Liver (tissue), 9 donors: ENCODE measurements around the gene ANKRD16. TPM values are rescaled to one million over a fixed set of nuclear protein-coding genes. Genes with fewer than 3 reads are reported as not detected.

ENCODE experiments used
- DNase-seq: peaks from one replicate; pipeline ENCODE4 v3.0.0-alpha.2; 2017; ENCODE audit warnings: low spot score
- H3K27ac ChIP-seq, 2 donors: one replicate each; pipeline ENCODE4 v1.7.0; 2013; ENCODE audit warnings: inconsistent platforms in 2 of 2, low read length in 2 of 2, control low read depth in 1 of 2, low read depth in 1 of 2, mild to moderate bottlenecking in 1 of 2
- H3K27me3 ChIP-seq, 4 donors: one replicate each; pipeline versions ENCODE4 v1.6.1 to v1.7.0; 2013; ENCODE audit warnings: low read length in 3 of 4, inconsistent platforms in 1 of 4, mild to moderate bottlenecking in 1 of 4, moderate library complexity in 1 of 4; ENCODE audit not compliant: control insufficient read depth in 4 of 4, insufficient read depth in 4 of 4
- H3K36me3 ChIP-seq, 4 donors: one replicate each; pipeline versions ENCODE4 v1.6.1 to v1.7.0; 2013; ENCODE audit warnings: low read length in 3 of 4, mild to moderate bottlenecking in 3 of 4, low read depth in 1 of 4, moderate library complexity in 1 of 4; ENCODE audit not compliant: control insufficient read depth in 4 of 4, insufficient read depth in 3 of 4
- H3K4me1 ChIP-seq, 4 donors: one replicate each; pipeline versions ENCODE4 v1.6.1 to v1.7.0; 2013; ENCODE audit warnings: low read length in 3 of 4, mild to moderate bottlenecking in 3 of 4, moderate library complexity in 1 of 4; ENCODE audit not compliant: control insufficient read depth in 4 of 4, insufficient read depth in 4 of 4
- H3K4me3 ChIP-seq, 3 donors: one replicate each; pipeline versions ENCODE4 v1.6.1 to v1.7.0; 2013; ENCODE audit warnings: low read length in 3 of 3, control low read depth in 1 of 3, low read depth in 1 of 3, mild to moderate bottlenecking in 1 of 3
- H3K9ac ChIP-seq, 2 donors: one replicate each; pipeline ENCODE4 v1.7.0; 2013; ENCODE audit warnings: low read length in 2 of 2, mild to moderate bottlenecking in 2 of 2, moderate library complexity in 2 of 2, control low read depth in 1 of 2, low read depth in 1 of 2
- H3K9me3 ChIP-seq, 4 donors: one replicate each; pipeline versions ENCODE4 v1.6.1 to v1.7.0; 2013; ENCODE audit warnings: low read length in 3 of 4; ENCODE audit not compliant: control insufficient read depth in 4 of 4
- EGR1 ChIP-seq, 2 donors: IDR thresholded peaks; 2 replicates each; pipeline ENCODE4 v1.6.1; 2016 to 2018; ENCODE audit warnings: antibody characterized with exemption in 2 of 2, low read depth in 2 of 2
- FOXA1 ChIP-seq: IDR thresholded peaks from 2 replicates; pipeline ENCODE4 v1.6.1; 2016; ENCODE audit warnings: antibody characterized with exemption
- FOXA2 ChIP-seq: IDR thresholded peaks from 2 replicates; pipeline ENCODE4 v1.6.1; 2016; ENCODE audit warnings: antibody characterized with exemption
- GABPA ChIP-seq, 2 donors: IDR thresholded peaks in 1 of 2; conservative IDR thresholded peaks in 1 of 2; 2 replicates each; pipeline ENCODE4 v1.6.1; 2016; ENCODE audit warnings: antibody characterized with exemption in 2 of 2, mild to moderate bottlenecking in 1 of 2, moderate library complexity in 1 of 2
- HNF4A ChIP-seq, 2 donors: conservative IDR thresholded peaks; 2 replicates each; pipeline ENCODE4 v1.6.1; 2016; ENCODE audit warnings: antibody characterized with exemption in 2 of 2, mild to moderate bottlenecking in 2 of 2
- HNF4G ChIP-seq: IDR thresholded peaks from 2 replicates; pipeline ENCODE4 v1.6.1; 2016; ENCODE audit warnings: antibody characterized with exemption
- JUND ChIP-seq, 2 donors: IDR thresholded peaks; 2 replicates each; pipeline ENCODE4 v1.6.1; 2016; ENCODE audit warnings: antibody characterized with exemption in 2 of 2
- NR2F2 ChIP-seq: IDR thresholded peaks from 2 replicates; pipeline ENCODE4 v1.6.1; 2016; ENCODE audit warnings: antibody characterized with exemption
- RAD21 ChIP-seq, 2 donors: IDR thresholded peaks; 2 replicates each; pipeline ENCODE4 v1.6.1; 2016; ENCODE audit warnings: antibody characterized with exemption in 2 of 2, mild to moderate bottlenecking in 2 of 2
- RXRA ChIP-seq, 2 donors: IDR thresholded peaks; 2 replicates each; pipeline ENCODE4 v1.6.1; 2017 to 2018; ENCODE audit warnings: antibody characterized with exemption in 2 of 2, mild to moderate bottlenecking in 1 of 2
- SP1 ChIP-seq: IDR thresholded peaks from 2 replicates; pipeline ENCODE4 v1.6.1; 2018; ENCODE audit warnings: antibody characterized with exemption, mild to moderate bottlenecking
- TAF1 ChIP-seq: conservative IDR thresholded peaks from 2 replicates; pipeline ENCODE4 v1.6.1; 2016; ENCODE audit warnings: antibody characterized with exemption, mild to moderate bottlenecking
- YY1 ChIP-seq: IDR thresholded peaks from 2 replicates; pipeline ENCODE4 v1.6.1; 2016; ENCODE audit warnings: antibody characterized with exemption, mild to moderate bottlenecking
- WGBS: extraction: QIAGEN DNeasy Blood & Tissue Kit; methylation state at CpG from one replicate; pipeline ENCODE4 v1.1.7; 2013; 5-methylcytosine and 5-hydroxymethylcytosine counted together
- polyA plus RNA-seq, 2 donors: library from polyadenylated mRNA; stranded (reverse) in 1 of 2; unstranded in 1 of 2; fragments of 200-250 nt in 1 of 2; fragments of >200 nt in 1 of 2; fragmentation: Nextera tagmentation in 1 of 2; extraction: Ambion mirVana in 1 of 2; gene quantifications; one replicate each; pipeline versions ENCODE4 v1.2.1 to v1.2.3, GENCODE V29; 2013 to 2015
- total RNA-seq, 2 donors: library from RNA; depleted of rRNA; stranded (reverse); fragments of >200 nt; gene quantifications; one replicate each; pipeline ENCODE4 v1.2.3, GENCODE V29; 2014
- TF ChIP-seq, protein P1 (sequence below): IDR thresholded peaks from 2 replicates; pipeline ENCODE4 v1.6.1; 2016; ENCODE audit warnings: antibody characterized with exemption, mild to moderate bottlenecking
- TF ChIP-seq, protein P2 (sequence below): IDR thresholded peaks from 2 replicates; pipeline ENCODE4 v1.6.1; 2016; ENCODE audit warnings: antibody characterized with exemption
- TF ChIP-seq, protein P3 (sequence below): IDR thresholded peaks from 2 replicates; pipeline ENCODE4 v1.6.1; 2016; ENCODE audit warnings: antibody characterized with exemption
- TF ChIP-seq, protein P4 (sequence below): fragments of 150-350 bp; IDR thresholded peaks from 2 replicates; pipeline ENCODE4 v1.5.1; 2017; ENCODE audit warnings: improper control_type of control experiment, low read depth, low read length; ENCODE audit not compliant: missing input control
- TF ChIP-seq, protein P5 (sequence below): IDR thresholded peaks from 2 replicates; pipeline ENCODE4 v1.6.1; 2016; ENCODE audit warnings: antibody characterized with exemption
- donor health status: healthy.
- donor health status: healthy.
- donor health status: healthy.
- donor health status: healthy.
- donor health status: healthy.

ANKRD16 gene
- total and polyA plus RNA-seq, 4 donors = 1.1 to 3.6 (median 2.3) TPM

DNA sequence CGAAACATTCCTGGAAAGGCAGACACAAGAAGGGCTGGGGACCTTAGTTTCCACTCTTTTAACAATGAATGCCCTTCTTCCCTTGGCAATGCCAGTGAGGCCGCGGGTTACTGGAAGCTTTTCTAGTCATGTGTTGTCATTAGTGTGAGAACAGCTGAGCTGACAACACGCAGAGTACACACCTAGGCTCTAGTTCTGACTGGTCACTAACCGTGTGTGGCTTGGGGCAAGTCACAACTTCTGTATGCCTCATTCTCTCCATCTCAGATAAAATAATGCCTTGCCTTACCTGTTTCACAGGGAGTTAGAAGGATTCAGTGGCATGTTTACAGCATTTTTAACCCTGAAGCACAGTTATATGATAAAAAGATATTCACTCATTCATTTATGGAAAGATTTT lies 32.1 kb upstream of the ANKRD16 start:
- H3K27ac ChIP-seq = no peak overlapping the region
- WGBS = 94% methylated on average over 5 of the region's 5 CpGs
- no peaks in the 10 kb centered on the region for H3K27me3 ChIP-seq
- H3K36me3 ChIP-seq = peaks cover 23 to 87% (median 74%) of the 10 kb centered on the region in 4 donors
- DNase-seq = no peak
- no peaks in the 10 kb centered on the region for H3K4me1 ChIP-seq
- no peak for TF ChIP-seq NR2F2
- TF ChIP-seq EGR1 (IDR thresholded peaks at IDR 0.05; ENCODE audit: low read depth in 2 of 2) = no peak
- no peak for TF ChIP-seq RAD21 (IDR thresholded peaks at IDR 0.05)
- no peak for TF ChIP-seq JUND (IDR thresholded peaks at IDR 0.05)
- no peak for TF ChIP-seq GABPA (IDR thresholded peaks at IDR 0.05 in 1 of 2, conservative IDR thresholded peaks at IDR 0.05 in 1 of 2)
- TF ChIP-seq, protein P1, sequence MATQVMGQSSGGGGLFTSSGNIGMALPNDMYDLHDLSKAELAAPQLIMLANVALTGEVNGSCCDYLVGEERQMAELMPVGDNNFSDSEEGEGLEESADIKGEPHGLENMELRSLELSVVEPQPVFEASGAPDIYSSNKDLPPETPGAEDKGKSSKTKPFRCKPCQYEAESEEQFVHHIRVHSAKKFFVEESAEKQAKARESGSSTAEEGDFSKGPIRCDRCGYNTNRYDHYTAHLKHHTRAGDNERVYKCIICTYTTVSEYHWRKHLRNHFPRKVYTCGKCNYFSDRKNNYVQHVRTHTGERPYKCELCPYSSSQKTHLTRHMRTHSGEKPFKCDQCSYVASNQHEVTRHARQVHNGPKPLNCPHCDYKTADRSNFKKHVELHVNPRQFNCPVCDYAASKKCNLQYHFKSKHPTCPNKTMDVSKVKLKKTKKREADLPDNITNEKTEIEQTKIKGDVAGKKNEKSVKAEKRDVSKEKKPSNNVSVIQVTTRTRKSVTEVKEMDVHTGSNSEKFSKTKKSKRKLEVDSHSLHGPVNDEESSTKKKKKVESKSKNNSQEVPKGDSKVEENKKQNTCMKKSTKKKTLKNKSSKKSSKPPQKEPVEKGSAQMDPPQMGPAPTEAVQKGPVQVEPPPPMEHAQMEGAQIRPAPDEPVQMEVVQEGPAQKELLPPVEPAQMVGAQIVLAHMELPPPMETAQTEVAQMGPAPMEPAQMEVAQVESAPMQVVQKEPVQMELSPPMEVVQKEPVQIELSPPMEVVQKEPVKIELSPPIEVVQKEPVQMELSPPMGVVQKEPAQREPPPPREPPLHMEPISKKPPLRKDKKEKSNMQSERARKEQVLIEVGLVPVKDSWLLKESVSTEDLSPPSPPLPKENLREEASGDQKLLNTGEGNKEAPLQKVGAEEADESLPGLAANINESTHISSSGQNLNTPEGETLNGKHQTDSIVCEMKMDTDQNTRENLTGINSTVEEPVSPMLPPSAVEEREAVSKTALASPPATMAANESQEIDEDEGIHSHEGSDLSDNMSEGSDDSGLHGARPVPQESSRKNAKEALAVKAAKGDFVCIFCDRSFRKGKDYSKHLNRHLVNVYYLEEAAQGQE = no peak
- TF ChIP-seq TAF1 = no peak
- no peak for TF ChIP-seq HNF4G
- TF ChIP-seq FOXA2 = no peak
- TF ChIP-seq, protein P2, sequence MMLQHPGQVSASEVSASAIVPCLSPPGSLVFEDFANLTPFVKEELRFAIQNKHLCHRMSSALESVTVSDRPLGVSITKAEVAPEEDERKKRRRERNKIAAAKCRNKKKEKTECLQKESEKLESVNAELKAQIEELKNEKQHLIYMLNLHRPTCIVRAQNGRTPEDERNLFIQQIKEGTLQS = no peak
- TF ChIP-seq, protein P3, sequence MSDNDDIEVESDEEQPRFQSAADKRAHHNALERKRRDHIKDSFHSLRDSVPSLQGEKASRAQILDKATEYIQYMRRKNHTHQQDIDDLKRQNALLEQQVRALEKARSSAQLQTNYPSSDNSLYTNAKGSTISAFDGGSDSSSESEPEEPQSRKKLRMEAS = no peak
- no peak for TF ChIP-seq SP1
- TF ChIP-seq, protein P4, sequence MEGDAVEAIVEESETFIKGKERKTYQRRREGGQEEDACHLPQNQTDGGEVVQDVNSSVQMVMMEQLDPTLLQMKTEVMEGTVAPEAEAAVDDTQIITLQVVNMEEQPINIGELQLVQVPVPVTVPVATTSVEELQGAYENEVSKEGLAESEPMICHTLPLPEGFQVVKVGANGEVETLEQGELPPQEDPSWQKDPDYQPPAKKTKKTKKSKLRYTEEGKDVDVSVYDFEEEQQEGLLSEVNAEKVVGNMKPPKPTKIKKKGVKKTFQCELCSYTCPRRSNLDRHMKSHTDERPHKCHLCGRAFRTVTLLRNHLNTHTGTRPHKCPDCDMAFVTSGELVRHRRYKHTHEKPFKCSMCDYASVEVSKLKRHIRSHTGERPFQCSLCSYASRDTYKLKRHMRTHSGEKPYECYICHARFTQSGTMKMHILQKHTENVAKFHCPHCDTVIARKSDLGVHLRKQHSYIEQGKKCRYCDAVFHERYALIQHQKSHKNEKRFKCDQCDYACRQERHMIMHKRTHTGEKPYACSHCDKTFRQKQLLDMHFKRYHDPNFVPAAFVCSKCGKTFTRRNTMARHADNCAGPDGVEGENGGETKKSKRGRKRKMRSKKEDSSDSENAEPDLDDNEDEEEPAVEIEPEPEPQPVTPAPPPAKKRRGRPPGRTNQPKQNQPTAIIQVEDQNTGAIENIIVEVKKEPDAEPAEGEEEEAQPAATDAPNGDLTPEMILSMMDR = no peak
- TF ChIP-seq YY1 = no peak
- no peak for TF ChIP-seq FOXA1
- TF ChIP-seq, protein P5, sequence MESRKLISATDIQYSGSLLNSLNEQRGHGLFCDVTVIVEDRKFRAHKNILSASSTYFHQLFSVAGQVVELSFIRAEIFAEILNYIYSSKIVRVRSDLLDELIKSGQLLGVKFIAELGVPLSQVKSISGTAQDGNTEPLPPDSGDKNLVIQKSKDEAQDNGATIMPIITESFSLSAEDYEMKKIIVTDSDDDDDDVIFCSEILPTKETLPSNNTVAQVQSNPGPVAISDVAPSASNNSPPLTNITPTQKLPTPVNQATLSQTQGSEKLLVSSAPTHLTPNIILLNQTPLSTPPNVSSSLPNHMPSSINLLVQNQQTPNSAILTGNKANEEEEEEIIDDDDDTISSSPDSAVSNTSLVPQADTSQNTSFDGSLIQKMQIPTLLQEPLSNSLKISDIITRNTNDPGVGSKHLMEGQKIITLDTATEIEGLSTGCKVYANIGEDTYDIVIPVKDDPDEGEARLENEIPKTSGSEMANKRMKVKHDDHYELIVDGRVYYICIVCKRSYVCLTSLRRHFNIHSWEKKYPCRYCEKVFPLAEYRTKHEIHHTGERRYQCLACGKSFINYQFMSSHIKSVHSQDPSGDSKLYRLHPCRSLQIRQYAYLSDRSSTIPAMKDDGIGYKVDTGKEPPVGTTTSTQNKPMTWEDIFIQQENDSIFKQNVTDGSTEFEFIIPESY = no peak
- TF ChIP-seq HNF4A (conservative IDR thresholded peaks at IDR 0.05) = no peak
- TF ChIP-seq RXRA (IDR thresholded peaks at IDR 0.05) = no peak
- no peak overlapping the region for H3K9ac ChIP-seq
- no peaks in the 10 kb centered on the region for H3K9me3 ChIP-seq
- H3K4me3 ChIP-seq = no peak overlapping the region
